GM19455 (cell line): ENCODE results near the gene ADRA2A.

Source experiments
- ATAC-seq: cut with Tn5 transposase; IDR thresholded peaks from one replicate; pipeline ENCODE4 v1.9.1; 2021; ENCODE audit not compliant: unreplicated experiment

The ADRA2A gene

GRCh38 chr10:111083222-111084095 is 6.6 kb downstream of the ADRA2A start:
- ATAC-seq: no peak

GRCh38 chr10:111084366-111085255 is 7.8 kb downstream of the ADRA2A start:
- no peak for ATAC-seq

GRCh38 chr10:111085690-111086353 is 9.0 kb downstream of the ADRA2A start:
- no peak for ATAC-seq

GRCh38 chr10:111086574-111086973 is 9.7 kb downstream of the ADRA2A start:
- ATAC-seq: no peak

- ATAC-seq: no peak
Observed at GRCh38 chr10:111087331-111087756, 10.5 kb downstream of the ADRA2A start.

- ATAC-seq: no peak
Observed at GRCh38 chr10:111087968-111088505, 11.2 kb downstream of the ADRA2A start.

- ATAC-seq: no peak
Observed at GRCh38 chr10:111089293-111089692, 12.5 kb downstream of the ADRA2A start.

GRCh38 chr10:111091833-111092232 is 15.0 kb downstream of the ADRA2A start:
- ATAC-seq: no peak

- ATAC-seq: no peak
Observed at GRCh38 chr10:111093741-111094380, 17.0 kb downstream of the ADRA2A start.

- ATAC-seq: no peak
Observed at GRCh38 chr10:111098679-111099437, 22.0 kb downstream of the ADRA2A start.

GRCh38 chr10:111100198-111100597 is 23.4 kb downstream of the ADRA2A start:
- no peak for ATAC-seq

GRCh38 chr10:111101796-111102195 is 25.0 kb downstream of the ADRA2A start:
- ATAC-seq: no peak

GRCh38 chr10:111102359-111102837 is 25.6 kb downstream of the ADRA2A start:
- no peak for ATAC-seq

GRCh38 chr10:111103196-111103840 is 26.5 kb downstream of the ADRA2A start:
- ATAC-seq: no peak

GRCh38 chr10:111104811-111105210 is 28.0 kb downstream of the ADRA2A start:
- ATAC-seq: no peak

- ATAC-seq: no peak
Observed at GRCh38 chr10:111106081-111106480, 29.3 kb downstream of the ADRA2A start.

- ATAC-seq: no peak
Observed at GRCh38 chr10:111107023-111107422, 30.2 kb downstream of the ADRA2A start.

- no peak for ATAC-seq
Observed at GRCh38 chr10:111107846-111108245, 31.0 kb downstream of the ADRA2A start.

- ATAC-seq: no peak
Observed at GRCh38 chr10:111108441-111108840, 31.6 kb downstream of the ADRA2A start.
